K562 (cell line): ENCODE results near the gene REEP2. TPM values are rescaled to one million over a fixed set of nuclear protein-coding genes. Genes with fewer than 3 reads are reported as not detected.

Source experiments
- CEBPG ChIP-seq, 3 experiments: fragments of 200-800 bp in 1 of 3; sonication (Bioruptor generic) in 1 of 3; sonication (generic) in 1 of 3; formaldehyde crosslinking in 1 of 3; IDR thresholded peaks in 2 of 3; conservative IDR thresholded peaks in 1 of 3; 2 replicates each; pipeline versions ENCODE4 v1.6.1 to v1.8.0; 2016 to 2022; ENCODE audit warnings: missing compliant biosample characterization in 2 of 3, missing genetic modification characterization in 2 of 3, mild to moderate bottlenecking in 1 of 3, missing genetic modification reagents in 1 of 3
- CSDE1 ChIP-seq, 2 experiments: fragments of 450-650 bp; IDR thresholded peaks; 2 replicates each; pipeline ENCODE4 v1.6.1; 2016; ENCODE audit warnings: mild to moderate bottlenecking in 1 of 2
- ILK ChIP-seq: fragments of 450-650 bp; IDR thresholded peaks from 2 replicates; pipeline ENCODE4 v1.6.1; 2016; ENCODE audit warnings: missing genetic modification characterization, low read depth, mild to moderate bottlenecking, missing compliant biosample characterization, moderate library complexity, borderline replicate concordance
- KLF1 ChIP-seq: fragments of 450-650 bp; IDR thresholded peaks from 2 replicates; pipeline ENCODE4 v1.6.1; 2016; ENCODE audit warnings: missing genetic modification characterization, missing compliant biosample characterization
- L3MBTL2 ChIP-seq: fragments of 450-650 bp; IDR thresholded peaks from 2 replicates; pipeline ENCODE4 v1.6.1; 2016; ENCODE audit warnings: mild to moderate bottlenecking, moderate library complexity
- LARP7 ChIP-seq: fragments of 450-650 bp; IDR thresholded peaks from 2 replicates; pipeline ENCODE4 v1.6.1; 2016
- NBN ChIP-seq: fragments of 450-650 bp; IDR thresholded peaks from 2 replicates; pipeline ENCODE4 v1.6.1; 2016; ENCODE audit warnings: low read depth, mild to moderate bottlenecking
- ZNF318 ChIP-seq, 2 experiments: fragments of 450-650 bp; IDR thresholded peaks; 2 replicates each; pipeline ENCODE4 v1.6.1; 2016; ENCODE audit warnings: mild to moderate bottlenecking in 2 of 2, borderline replicate concordance in 1 of 2, low read depth in 1 of 2, moderate library complexity in 1 of 2
- ZNF431 ChIP-seq: sonication (generic); formaldehyde crosslinking; IDR thresholded peaks from 2 replicates; pipeline ENCODE4 v1.8.0; 2022; ENCODE audit warnings: mild to moderate bottlenecking, missing genetic modification reagents
- ZNF639 ChIP-seq, 2 experiments: fragments of 200-800 bp in 1 of 2; sonication (Bioruptor generic) in 1 of 2; sonication (generic) in 1 of 2; formaldehyde crosslinking in 1 of 2; IDR thresholded peaks in 1 of 2; conservative IDR thresholded peaks in 1 of 2; 2 replicates each; pipeline versions ENCODE4 v1.5.0 to v1.6.1; 2016 to 2020; ENCODE audit warnings: missing compliant biosample characterization in 1 of 2, missing genetic modification characterization in 1 of 2, missing genetic modification reagents in 1 of 2
- ZNF766 ChIP-seq: fragments of 200-800 bp; sonication (Bioruptor generic); conservative IDR thresholded peaks from 2 replicates; pipeline ENCODE4 v1.6.1; 2016; ENCODE audit warnings: missing genetic modification characterization, missing compliant biosample characterization
- ZSCAN29 ChIP-seq: fragments of 450-650 bp; IDR thresholded peaks from 2 replicates; pipeline ENCODE4 v1.6.1; 2017
- polyA plus RNA-seq, 8 experiments: library from polyadenylated mRNA; depleted of rRNA in 4 of 8; stranded (reverse) in 5 of 8; unstranded in 3 of 8; fragments of >200 nt; fragmentation: Nextera tagmentation in 2 of 8; fragmentation: Illumina TruSeq in 1 of 8; extraction: Ambion mirVana in 2 of 8; extraction: Trizol in 1 of 8; gene quantifications; 2 replicates each; pipeline versions ENCODE4 v1.2.1 to v1.2.3, GENCODE V29; 2011 to 2014; ENCODE audit warnings: inconsistent platforms in 1 of 8, missing spikeins in 1 of 8
- total RNA-seq, 7 experiments: library from RNA; depleted of rRNA in 6 of 7; stranded (reverse); fragments of >200 nt in 6 of 7; fragmentation: Illumina TruSeq in 2 of 7; extraction: Trizol in 2 of 7; gene quantifications; 2 replicates each; pipeline versions ENCODE4 v1.2.1 to v1.2.3, GENCODE V29; 2011 to 2021; ENCODE audit warnings: low replicate concordance in 1 of 7

Gene REEP2
- total and polyA plus RNA-seq, 9 of the 15 experiments (the other 6 are each of a cell fraction or from before 2014, with no cell fraction given) = 0.03 to 1.1 (median 0.12) TPM; not detected in 1

- TF ChIP-seq ZNF318 (IDR thresholded peaks at IDR 0.05; ENCODE audit: borderline replicate concordance in 1 of 2, low read depth in 1 of 2) (no peak), KLF1 (tag) (no peak), ZNF766 (CRISPR knock-in tag) (no peak), CSDE1 (IDR thresholded peaks at IDR 0.05) (no peak), ZNF639 (CRISPR knock-in tag; conservative IDR thresholded peaks at IDR 0.05 in 1 of 2, IDR thresholded peaks at IDR 0.05 in 1 of 2) (no peak), CEBPG (CRISPR knock-in tag; IDR thresholded peaks at IDR 0.05) (no peak), CEBPG (tag; conservative IDR thresholded peaks at IDR 0.05 in 1 of 2, IDR thresholded peaks at IDR 0.05 in 1 of 2) (no peak), ZSCAN29 (no peak), NBN (no peak), LARP7 (no peak), ILK (tag) (no peak), ZNF431 (CRISPR knock-in tag) (no peak), L3MBTL2 (no peak)
Observed at GRCh38 chr5:138408023-138408422, 30.8 kb upstream of the REEP2 start (continued).
